WTC11 (cell line): ENCODE results near the gene U2SURP. TPM values are rescaled to one million over a fixed set of nuclear protein-coding genes. Genes with fewer than 3 reads are reported as not detected.

Experiments
- FOXJ3 ChIP-seq: sonication (generic); formaldehyde crosslinking; IDR thresholded peaks from 2 replicates; pipeline ENCODE4 v1.9.0; 2021; ENCODE audit warnings: missing genetic modification reagents, mild to moderate bottlenecking, borderline replicate concordance
- ZNF532 ChIP-seq: fragments of 250-450 bp; sonication (Bioruptor Pico); IDR thresholded peaks from 2 replicates; pipeline ENCODE4 v1.9.0; 2021; ENCODE audit warnings: mild to moderate bottlenecking, borderline replicate concordance
- total RNA-seq: library from RNA; stranded (reverse); gene quantifications from 3 replicates; pipeline ENCODE4 v1.2.3, GENCODE V29; 2021

Gene U2SURP
- total RNA-seq, 1 experiment from 2014 or later: 133 TPM

GRCh38 chr3:143109861-143110260 is 108.5 kb downstream of the U2SURP start (continued):
- TF ChIP-seq ZNF532 (CRISPR knock-in tag) (no peak), FOXJ3 (CRISPR knock-in tag) (no peak)

Other genes with a start within 250 kb of the U2SURP start
- 13.5 to 13.7 TPM (median 13.7 TPM) in 3 replicates for gene PCOLCE2, start 112.5 kb upstream of the U2SURP start, total RNA-seq
- gene PAQR9, start 37.9 kb upstream of the U2SURP start, total RNA-seq: 2.0 to 2.5 TPM (median 2.4 TPM) in 3 replicates
- gene CHST2, start 118.2 kb downstream of the U2SURP start, total RNA-seq: 13.2 to 17.3 TPM (median 13.4 TPM) in 3 replicates